Stimulated activated CD4-positive, alpha-beta T cell treated with anti-CD3 and anti-CD28 coated beads, Interleukin-1b, Interleukin-23, amount 100 ng/mL, for 4 hours (primary cell): ENCODE measurements around the gene OSBPL3.
A peak's percentile ranks its signal among the peaks of the same experiment; 100 is the strongest.
"Not testable (repeated sequence)": the region's sequence is repeated elsewhere in the genome, so short reads cannot be mapped to it uniquely, and the experiment has no call there.

Source experiments
- DNase-seq, 2 donors: peaks; one replicate each; pipeline ENCODE4 v3.0.0-alpha.2; 2020; ENCODE audit warnings: low read depth in 2 of 2

OSBPL3 gene

DNA sequence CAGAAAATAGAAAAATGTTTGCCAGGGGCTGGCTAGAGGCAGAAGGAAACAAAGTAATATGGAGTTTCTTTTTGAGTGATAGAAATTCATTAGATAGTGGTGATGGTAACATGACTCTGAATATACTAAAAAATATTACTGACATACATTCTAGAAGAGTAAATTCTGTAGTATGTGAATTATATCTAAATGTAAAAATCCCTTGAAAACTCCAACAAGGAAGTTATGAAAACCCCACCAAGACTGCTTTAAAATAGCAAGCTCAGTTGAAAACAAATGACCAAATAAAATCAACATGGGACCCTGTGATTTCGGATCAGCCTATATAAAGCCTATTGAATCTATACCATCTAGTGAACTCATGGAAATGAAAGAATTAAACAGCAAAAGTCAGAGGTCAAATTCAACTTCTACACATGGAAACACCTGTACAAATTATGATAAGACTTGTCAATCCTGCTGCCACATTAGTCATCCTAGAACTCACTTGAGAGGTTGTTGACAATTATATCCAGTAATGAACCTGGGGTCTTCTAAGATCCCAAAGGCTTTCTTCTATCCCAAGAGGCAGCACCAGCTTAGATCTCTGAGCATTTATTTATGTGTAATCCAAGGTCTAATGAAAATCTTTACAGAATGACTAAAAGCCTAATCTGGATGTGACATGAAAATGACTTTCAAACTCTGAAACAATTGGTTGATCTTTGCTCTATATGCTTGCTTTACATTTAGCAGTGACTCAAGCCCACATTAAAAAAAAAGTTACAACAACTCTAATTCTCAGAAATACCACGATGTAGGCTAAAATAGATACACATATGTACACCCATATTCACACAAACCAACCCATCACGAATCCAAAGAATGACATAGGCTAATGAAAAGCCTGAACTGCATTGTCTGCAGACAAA lies 59.3 kb downstream of the OSBPL3 start:
- DNase-seq = no peak

DNA sequence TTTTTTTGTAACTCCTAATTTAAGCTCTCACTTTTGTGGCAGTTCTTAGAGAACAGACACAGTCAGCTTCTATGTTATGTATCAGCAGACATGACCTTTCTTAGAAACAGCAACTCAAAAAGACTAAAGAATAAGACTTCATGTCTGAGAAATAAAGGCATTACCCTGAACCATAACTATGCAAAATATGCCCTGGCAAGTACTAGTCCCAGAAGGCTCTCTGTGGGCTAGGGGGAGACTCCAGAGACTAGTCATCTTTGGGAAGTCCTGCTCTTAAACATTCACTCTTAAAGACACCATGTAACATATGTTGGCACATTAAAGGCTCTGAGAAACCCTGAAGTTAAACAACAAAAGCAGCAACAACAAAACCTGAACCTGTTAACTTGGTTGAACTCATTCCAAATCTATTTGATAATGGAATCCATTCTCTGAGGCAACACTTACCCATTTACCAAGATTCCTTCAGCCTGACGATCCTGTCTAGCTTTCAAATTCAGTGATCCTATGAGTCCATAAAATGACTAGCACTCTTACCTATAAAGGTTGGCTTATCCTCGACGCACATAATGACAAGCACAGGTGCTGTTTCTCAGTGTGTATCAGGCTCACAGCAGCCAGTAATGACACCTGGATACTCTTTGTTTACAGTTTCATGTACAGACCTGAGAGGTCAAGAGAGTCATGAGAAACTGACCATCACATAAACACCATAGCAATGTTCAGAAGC lies 62.3 kb downstream of the OSBPL3 start:
- no peak for DNase-seq

DNA sequence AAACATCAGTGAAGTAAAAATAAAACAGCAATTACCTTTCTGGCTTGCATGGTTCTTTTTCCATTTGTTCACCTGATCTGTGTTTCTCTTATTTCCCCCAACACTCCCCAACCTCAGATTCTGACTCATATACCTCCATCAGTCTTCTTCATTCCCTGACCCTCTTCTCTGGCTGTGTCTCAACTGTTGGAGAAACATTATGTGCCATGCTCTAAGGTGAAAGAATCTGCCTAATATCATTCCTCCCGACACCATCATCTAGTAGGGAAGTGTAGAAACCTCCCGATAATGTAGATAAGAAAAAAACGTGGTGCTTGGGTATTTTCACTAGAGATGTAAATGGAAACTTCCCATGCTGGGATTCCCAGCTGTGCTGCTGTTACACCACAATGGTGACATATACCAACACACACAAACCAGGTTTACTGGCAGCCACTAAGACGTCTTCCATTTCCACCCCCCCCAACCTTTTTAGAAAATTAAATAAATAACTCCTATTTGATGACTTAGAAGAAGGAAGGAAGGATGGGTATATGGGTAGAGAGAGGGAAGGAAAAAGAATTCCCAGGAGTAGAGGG lies 63.4 kb downstream of the OSBPL3 start:
- DNase-seq = no peak

DNA sequence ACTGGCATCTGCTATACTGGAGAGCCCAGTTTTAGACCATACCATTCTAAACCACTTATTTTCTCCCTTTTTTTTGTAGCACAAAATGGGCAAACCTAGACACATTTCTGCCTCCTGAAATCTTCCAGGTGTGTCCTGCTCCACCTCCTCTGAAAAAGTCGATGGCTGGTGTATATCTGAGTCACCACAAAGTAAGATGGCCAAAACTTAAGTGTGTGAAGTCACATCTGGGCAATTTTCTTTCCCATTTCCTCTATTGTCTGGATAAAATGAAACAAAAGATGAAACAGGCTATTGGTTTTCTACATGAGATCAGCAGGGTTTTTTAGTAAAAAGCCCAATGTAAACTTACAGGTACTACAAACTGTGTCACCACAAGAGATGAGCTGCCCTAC lies 65.5 kb downstream of the OSBPL3 start:
- DNase-seq = no peak

DNA sequence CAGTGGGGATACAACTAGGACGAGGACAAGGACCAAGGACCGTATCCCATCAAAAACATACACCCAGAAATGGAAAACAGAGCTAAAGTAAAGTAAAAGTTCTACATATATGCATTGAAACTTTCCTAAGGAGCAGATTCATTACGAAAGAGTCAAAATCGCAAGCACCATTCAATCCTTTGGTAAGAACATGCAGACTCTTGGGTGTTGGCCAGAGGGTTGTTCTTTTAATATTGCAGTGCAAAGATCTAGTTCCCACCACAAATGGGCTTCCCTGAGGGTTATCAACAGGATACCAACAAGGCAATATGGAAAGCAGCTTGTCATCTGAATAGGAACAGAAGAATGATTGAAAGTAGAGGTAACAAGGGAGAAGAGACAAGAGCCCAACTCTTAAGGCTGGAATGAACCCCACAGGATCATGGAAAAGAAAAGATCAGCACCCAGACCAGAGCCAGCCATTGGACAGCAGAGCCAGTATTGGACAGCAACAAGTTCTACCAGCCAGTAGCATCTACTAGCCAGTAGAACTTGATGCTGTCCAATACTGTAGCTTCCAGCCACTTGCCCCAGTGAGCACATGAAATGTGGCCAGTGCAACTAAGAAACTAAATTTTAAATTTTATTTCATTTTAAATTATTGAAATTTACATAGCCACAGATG lies 66.0 kb downstream of the OSBPL3 start:
- DNase-seq = no peak

DNA sequence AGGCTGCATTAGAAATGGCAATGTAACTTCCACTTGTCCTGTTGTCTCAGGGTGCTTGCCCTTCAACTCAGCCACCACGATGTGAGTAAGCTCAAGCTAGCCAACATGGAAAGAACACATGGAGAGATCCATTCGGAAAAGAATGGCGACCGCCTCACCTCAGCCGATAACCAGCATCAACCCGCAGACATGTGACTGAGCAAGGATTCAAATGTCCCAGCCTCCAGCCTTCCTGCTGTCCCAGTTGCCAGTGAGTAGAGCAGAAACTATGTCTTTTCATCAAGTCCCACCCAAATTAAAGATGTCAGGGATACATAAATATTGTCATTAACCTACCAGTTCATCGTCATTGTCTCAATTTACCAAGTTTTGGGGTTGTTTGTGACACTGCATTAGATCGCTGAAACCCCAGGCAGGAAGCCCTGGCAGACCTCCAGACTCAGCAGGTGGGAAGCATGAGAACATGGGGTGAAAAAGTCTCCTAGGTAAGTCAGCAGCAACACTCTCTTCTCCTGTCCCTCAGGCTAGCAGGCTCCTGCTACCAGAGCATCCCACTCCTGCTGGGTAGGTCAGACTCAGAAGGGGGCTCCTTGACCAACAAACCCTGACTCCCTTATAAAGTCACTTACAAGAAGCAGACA lies 67.0 kb downstream of the OSBPL3 start:
- no peak for DNase-seq

DNA sequence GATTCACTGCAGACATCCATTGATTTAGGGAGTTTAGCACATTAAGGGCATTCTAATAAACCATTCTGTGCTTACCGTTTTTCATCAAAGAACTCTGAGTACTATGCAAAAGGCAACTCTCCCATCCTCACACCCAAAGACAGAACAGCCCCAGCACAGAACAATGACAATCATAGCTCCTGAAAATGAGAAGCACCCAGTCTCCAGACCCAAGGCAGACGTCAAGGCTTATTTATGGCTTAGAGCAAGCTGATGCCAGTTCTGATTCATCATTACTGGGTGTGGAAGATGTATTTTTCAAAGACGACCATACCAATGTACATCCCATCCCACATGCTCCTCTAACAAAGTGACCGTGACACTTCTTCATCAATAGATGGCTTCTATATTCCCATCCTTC lies 67.6 kb downstream of the OSBPL3 start:
- DNase-seq = no peak

DNA sequence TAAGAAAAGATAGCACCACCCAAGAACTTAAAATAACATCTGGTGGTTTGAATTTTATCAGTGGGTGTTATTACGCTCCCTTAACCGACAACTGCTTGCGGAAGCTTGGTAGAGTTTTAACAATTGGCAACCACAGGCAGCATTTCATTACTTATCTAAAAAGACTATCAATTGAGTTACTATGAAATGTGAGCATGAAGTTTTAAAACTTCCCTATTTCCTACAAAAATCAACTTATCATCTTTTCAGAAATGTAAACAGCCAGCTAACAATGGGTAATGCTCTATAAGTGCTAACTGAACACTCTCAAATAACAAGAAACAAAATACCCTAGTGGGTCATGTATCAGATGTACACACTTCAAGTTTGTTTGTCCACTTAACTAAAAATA lies 68.8 kb downstream of the OSBPL3 start:
- no peak for DNase-seq

DNA sequence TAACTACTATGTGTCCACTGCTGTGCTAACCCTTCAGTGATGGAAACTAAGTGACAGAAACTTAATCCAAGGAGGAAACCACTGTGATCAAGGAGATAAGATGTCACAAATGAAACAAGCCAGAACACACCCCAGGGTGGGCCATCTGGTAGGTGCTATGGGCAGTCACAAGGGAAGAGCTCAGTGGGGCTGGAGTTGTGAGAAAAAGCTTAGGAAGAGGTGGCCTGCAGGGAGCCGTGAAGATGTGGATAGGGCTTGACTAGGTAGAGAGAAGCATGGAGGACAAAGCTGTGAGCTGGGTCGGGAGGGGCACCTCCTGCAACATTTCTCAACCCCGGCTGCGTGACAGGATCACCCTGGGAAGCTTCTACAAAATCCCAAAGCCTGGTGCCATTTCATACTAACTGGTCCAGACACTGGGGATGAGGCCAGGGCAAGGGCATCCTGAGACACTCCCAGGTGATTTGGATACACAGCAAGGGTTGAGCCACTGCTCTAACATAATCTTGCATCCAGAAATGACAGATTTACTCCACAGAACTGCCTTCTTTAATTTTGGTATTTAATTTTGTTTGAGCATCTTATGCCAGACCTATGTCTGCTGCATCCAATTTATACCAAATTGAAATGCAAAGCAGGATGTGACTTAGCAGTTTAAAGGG lies 69.3 kb downstream of the OSBPL3 start:
- DNase-seq = no peak

DNA sequence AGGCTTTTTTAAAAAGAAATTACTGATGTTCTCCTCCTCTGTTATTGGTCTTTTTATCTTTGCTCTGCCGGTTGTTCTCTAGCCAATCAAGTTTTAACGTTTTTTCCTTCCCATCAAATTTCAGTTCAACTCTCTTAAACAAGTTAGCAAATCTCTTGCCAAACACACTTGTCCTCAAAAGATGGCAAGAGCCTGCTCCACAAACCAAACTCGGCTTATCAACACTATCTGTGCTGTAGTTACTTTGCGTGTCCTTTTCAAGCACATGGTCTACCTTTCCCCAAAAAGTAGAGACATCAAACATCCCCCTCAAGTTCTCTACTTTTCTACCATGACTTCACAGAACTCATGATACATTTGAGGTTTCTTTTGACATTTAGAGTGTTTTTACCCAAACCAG lies 71.3 kb downstream of the OSBPL3 start:
- DNase-seq = no peak

DNA sequence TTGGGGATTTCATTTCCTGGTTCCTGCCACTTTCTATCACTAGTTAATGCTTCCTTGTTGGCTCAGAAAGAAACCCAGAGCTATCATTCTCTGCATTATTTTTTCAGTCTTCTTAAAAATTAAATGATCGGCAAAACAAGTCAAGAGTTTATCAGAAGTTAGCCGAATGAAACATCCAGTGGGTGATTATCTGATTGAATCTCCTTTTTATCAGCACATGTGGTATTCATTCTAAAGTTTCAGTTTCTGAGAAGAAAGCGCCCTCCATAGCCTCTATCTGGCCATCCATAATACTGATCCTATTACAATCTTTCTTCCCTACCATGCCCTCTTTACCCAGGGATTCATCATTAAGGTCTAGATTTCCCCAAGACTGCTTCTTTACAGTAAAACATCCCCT lies 71.8 kb downstream of the OSBPL3 start:
- DNase-seq = no peak

DNA sequence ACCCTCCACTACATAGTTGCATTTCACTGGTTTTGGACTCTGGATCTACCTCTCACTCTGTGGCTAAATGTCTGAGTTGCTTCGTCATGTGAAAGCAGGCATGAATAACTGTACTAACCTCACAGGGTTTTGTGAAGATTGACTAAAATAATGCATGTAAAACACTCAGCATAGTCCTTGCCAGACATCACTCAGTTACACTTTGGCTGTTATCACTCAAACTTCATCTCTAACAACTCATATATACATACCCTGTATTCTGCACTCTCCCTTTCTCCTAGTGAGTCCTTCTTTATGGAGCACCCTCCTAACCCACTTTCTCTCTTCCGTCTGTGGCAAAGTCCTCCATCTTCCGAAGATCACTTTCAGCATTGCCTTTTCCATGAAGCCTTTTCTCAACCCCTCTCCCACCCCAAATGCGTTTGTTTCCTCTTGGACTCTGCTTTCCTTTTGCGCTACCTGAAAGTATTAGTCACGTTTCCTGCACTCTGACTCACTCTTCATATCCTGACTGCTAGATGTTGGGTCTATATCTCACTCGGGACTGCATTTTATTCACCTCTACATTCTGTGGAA lies 72.6 kb downstream of the OSBPL3 start:
- DNase-seq = peak in 1 of 2 donors; percentile 35

DNA sequence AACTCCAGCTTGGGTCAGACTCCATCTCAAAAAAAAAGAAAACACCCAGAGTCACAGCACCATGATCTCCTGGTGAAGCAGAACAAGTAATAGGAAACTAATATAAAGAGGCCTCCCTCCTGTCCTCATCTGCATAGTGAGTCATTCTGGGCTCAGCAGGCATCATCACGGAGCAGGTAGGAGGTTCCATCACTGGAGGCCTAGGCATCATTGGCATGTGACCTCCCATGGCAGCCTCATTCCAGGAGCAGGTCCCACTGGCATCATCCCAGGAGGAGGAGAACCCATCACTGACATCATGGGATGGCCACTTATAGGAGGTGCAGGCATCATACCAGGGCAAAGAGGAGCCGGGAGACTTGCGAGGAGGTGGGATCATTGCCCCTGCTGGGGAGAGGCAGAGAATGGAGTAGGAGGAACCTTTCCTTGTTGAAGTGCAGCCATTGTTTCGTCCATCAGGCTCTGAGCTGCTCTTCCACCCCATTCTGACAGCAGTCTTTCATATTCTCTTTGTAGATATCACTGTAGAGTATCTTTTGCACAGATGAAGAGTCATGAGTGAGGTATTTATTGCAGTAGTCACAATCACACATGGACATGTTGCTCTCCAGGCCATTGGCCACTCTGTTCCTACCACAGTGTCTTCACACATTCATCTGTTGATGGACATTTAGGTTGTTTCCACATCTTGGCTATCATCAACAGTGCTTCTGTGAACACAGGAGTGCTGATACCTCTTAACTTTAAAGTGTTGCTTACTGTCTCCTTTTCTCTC lies 73.8 kb downstream of the OSBPL3 start:
- no peak for DNase-seq

DNA sequence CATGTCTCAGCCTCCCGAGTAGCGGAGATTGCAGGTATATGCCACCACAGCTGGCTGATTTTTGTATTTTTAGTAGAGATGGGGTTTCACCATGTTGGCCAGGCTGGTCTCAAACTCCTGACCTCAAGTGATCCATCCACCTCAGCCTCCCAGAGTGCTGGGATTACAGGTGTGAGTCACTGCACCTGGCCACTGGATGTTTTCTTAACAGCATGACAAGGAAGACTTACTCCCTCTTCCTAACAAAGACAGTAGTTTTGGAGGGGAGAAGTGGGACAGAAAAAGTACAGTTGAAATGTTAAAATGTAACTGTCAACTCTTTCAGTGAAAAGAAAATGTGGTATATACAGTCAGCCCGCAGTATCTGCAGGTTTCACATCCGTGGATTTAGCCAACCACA lies 76.0 kb downstream of the OSBPL3 start:
- not testable (repeated sequence) for DNase-seq

DNA sequence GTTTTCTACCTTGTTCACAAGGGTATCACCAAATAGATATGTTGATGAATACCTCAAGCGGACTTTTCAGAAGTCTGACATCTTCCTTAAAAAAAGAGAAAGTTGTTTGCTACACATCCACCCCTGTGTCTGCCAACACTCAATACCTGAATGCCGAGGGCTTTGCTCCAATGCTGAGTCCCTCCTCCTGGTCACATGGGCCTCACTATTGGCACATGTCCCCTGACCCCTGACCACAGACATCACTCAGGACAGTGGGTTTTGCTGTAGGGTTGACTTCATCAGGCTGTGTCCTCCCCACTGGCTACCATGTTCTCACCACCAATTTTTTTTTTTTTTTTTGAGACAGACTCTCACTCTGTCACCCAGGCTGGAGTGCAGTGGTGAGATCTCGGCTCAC lies 76.4 kb downstream of the OSBPL3 start:
- no peak for DNase-seq

DNA sequence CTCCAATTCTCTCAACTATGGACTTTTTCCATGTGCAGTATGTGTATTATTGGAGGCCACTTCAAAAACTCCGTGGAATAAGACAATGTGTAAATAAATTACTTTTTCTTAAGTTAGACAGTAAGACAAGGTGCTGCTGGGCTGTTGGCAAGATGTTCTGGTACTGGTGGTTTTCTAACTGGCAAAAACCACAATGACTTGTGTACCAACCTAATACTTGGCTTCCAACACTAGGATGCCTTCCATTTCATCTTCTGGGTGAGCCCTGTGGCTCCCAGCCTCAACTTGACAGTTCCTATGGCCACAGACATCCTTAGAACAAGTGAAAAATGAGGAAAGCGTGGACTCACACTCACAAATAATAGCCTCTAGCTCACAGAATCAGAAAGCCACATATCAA lies 77.0 kb downstream of the OSBPL3 start:
- no peak for DNase-seq

DNA sequence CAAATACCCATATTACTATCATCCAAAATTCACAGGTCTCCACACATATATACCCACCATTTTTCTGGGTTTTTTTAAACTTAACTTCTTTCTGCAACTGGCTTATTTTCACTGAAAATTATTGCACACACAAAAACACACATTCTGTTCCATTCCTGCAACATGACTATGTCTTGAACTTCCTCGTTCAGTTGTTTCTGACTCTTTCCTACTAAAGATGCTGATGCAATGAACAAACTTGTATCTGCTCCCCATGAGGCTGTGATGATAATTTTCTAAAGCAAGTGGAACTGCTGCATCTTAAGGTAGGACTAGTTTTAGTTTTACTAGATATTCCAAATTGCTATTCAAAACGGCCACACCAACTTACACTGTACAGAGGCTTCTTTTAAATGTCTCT lies 77.7 kb downstream of the OSBPL3 start:
- no peak for DNase-seq

DNA sequence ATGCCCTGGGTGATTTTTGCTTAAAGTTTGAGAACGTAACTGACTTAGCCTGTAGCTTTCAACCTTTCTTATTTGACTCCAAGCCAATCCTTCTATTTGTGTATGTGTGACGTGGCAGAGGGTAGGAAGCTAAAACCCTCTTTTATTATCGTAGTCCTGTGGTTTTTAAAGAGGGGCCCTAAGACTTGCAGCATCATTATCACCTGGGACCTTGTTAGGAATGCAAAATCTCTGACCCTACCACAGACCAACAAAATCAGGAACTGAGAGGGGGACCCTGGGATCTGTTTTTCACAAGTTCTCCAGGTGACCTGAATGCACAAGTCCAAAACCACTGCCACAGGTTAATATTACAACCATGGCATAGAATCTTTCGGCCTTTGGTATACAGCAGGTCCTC lies 80.1 kb downstream of the OSBPL3 start:
- no peak for DNase-seq

DNA sequence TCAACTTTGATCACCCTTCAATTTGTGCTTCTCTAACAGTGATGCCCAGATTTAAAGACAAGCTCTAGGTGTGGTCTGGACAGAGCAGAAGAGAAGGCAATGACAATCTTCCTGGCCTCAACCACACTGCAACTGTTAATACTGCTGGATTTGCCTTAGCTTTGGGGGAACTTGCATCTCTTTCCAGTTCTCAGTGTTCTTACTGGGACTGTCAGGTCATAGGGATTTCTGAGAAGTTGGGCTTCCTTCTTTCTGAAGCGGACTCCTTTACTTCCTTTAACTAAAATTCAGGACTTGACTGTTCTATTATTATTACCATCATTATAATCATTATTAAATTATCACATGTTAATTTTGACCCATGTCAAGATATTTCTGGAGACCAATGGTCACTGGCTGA lies 80.8 kb downstream of the OSBPL3 start:
- no peak for DNase-seq

DNA sequence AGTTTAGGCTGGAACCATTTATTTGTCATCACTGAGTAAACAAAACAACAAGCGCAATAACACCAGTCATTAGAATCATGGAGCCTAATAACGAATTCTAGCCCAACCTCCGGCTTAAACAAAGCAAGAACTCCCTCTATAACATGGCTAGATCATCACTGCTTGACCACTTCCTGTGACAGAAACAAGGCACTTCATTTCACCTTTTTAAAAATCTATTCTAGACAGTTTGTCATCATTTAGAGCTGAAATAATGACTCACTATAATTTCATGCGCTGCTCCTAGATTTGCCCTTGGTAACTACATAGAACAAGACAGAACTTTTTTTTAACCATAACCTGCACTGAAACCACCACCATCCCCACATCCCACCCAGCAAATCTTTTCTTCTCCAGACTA lies 81.3 kb downstream of the OSBPL3 start:
- no peak for DNase-seq
